ENCODE results near the gene TRAPPC8. TPM values are rescaled to one million over a fixed set of nuclear protein-coding genes. Genes with fewer than 3 reads are reported as not detected.
A peak's percentile ranks its signal among the peaks of the same experiment; 100 is the strongest.

Gene TRAPPC8
- total and polyA plus RNA-seq, 7 donors, result 12.6 to 50.4 (median 33.8) TPM

DNA sequence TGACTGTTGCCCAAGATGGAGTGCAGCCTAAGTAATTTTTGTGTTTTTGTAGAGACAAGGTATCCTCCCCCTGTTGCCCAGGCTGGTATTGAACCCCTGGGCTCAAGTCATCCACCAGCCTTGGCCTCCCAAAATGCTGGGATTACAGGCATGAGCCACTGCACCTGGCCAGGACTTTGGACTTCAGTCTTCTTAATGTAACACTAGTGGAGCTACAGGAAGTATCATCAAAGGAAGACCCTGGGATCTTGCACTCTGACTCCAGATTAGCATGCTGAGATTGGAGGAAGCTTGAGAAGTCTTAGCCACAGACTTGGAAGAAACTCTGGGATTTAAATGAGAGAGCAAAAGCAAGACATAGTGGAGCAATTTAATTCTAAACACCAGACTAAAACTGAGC lies 37.9 kb upstream of the TRAPPC8 start:
- Histone ChIP-seq H3K27me3 (no peaks in the 10 kb centered on the region), H3K9me3 (no peaks in the 10 kb centered on the region), H3K36me3 (no peaks in the 10 kb centered on the region), H3K27ac (no peak overlapping the region), H3K4me3 (no peak overlapping the region), H3K4me1 (no peaks in the 10 kb centered on the region)
- TF ChIP-seq POLR2AphosphoS5 (IDR thresholded peaks at IDR 0.05), result no peak
- TF ChIP-seq, protein P1, sequence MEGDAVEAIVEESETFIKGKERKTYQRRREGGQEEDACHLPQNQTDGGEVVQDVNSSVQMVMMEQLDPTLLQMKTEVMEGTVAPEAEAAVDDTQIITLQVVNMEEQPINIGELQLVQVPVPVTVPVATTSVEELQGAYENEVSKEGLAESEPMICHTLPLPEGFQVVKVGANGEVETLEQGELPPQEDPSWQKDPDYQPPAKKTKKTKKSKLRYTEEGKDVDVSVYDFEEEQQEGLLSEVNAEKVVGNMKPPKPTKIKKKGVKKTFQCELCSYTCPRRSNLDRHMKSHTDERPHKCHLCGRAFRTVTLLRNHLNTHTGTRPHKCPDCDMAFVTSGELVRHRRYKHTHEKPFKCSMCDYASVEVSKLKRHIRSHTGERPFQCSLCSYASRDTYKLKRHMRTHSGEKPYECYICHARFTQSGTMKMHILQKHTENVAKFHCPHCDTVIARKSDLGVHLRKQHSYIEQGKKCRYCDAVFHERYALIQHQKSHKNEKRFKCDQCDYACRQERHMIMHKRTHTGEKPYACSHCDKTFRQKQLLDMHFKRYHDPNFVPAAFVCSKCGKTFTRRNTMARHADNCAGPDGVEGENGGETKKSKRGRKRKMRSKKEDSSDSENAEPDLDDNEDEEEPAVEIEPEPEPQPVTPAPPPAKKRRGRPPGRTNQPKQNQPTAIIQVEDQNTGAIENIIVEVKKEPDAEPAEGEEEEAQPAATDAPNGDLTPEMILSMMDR (IDR thresholded peaks at IDR 0.05), result no peak
- TF ChIP-seq POLR2A (IDR thresholded peaks at IDR 0.05), result no peak
- TF ChIP-seq EP300 (IDR thresholded peaks at IDR 0.05), result no peak
- no peak for DNase-seq
- intact Hi-C loops (cut with DNase I), result no loop called here

DNA sequence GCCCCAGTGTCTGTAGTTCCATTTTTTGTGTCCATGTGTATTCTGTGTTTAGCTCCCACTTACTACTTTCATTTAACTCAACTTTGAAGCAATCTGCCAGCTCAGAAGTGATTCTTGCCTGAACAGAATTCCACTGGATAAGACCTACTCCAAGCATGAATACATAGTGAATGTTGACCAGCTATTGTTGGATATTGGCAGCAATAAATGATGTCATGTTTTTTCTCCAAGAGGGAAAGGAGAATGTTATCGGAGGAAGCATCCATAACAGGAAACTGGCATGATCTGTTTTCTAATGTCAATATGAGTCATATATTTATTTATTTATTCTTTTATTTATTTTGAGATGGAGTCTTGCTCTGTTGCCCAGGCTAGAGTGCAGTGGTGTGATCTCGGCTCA lies 36.8 kb upstream of the TRAPPC8 start:
- Histone ChIP-seq H3K9me3 (peaks cover 0 to 1% (median 0%) of the 10 kb centered on the region in 4 donors), H3K4me3 (no peak overlapping the region), H3K36me3 (no peaks in the 10 kb centered on the region), H3K27ac (no peak overlapping the region), H3K27me3 (no peaks in the 10 kb centered on the region), H3K4me1 (no peaks in the 10 kb centered on the region)
- 69 to 87% methylated on average over 2 of the region's 2 CpGs for WGBS, 2 donors
- TF ChIP-seq, protein P1 (IDR thresholded peaks at IDR 0.05), result no peak
- no peak for TF ChIP-seq POLR2AphosphoS5 (IDR thresholded peaks at IDR 0.05)
- no peak for TF ChIP-seq POLR2A (IDR thresholded peaks at IDR 0.05)
- TF ChIP-seq EP300 (IDR thresholded peaks at IDR 0.05), result no peak
- intact Hi-C loops (cut with DNase I), result loop anchor here (5.0 to 10.0 kb wide), 2 partner anchors 237 to 425 kb away; no protein-coding TSS in a partner anchor
- DNase-seq, result no peak

DNA sequence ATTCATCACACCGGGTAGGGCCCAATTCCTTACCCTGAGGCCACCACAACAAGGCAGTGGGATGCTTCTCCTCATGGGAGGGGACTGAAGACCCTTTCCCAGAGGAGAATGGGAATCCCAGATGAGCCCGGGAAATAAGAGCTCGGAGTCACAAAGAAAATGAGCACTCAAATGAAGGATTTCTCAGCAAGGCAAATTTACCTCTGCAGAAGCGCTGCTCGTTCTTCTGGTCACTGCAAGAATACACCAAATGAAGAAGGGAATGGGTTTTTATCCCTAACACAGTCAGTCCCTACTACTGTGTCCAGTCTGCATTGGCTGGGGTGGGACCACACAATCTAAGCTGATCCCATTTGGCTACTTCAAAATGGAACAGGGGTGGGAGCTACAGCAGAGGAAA lies 35.7 kb upstream of the TRAPPC8 start:
- no peaks in the 10 kb centered on the region for H3K36me3 ChIP-seq
- H3K27me3 ChIP-seq, result no peaks in the 10 kb centered on the region
- H3K4me1 ChIP-seq, result no peaks in the 10 kb centered on the region
- 93 to 94% methylated on average over 5 of the region's 5 CpGs for WGBS, 2 donors
- no peak overlapping the region for H3K27ac ChIP-seq
- TF ChIP-seq, protein P1 (IDR thresholded peaks at IDR 0.05), result no peak
- TF ChIP-seq POLR2AphosphoS5 (IDR thresholded peaks at IDR 0.05), result no peak
- no peak for TF ChIP-seq POLR2A (IDR thresholded peaks at IDR 0.05)
- no peak for TF ChIP-seq EP300 (IDR thresholded peaks at IDR 0.05)
- intact Hi-C loops (cut with DNase I), result loop anchor here (5.0 to 10.0 kb wide), 2 partner anchors 236 to 424 kb away; no protein-coding TSS in a partner anchor
- H3K4me3 ChIP-seq, result no peak overlapping the region
- DNase-seq, result no peak
- peaks cover 3 to 10% (median 6%) of the 10 kb centered on the region in 4 donors for H3K9me3 ChIP-seq

DNA sequence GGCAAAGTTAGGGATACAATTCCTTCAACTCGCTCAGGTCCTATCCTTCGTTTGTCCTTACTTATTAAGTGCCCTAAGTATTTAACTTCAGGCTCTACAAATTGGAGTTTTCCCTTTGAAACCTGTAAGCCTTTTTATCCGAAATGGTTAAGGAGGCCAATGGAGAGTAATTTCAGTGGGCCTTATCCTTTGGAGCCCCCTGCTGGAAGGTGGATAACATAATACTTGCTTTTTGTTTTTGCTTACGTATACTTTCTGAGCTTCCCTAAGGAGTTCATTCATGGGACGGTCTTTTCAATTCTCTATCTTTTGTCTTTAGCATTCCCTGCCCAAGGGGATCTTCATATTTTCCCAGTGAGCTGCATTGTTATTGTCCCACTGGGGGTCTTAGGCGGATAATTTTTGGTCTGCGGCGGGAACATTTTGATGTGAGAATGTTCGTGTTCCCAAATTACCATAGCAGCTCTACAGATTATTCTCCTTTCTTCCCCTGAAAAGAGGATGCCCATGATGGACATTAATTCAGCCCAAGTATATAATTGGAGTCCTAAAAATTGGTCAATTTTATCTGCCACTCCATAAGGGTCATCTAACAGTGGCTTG lies 34.4 kb upstream of the TRAPPC8 start:
- 86 to 89% methylated on average over 9 of the region's 9 CpGs for WGBS, 2 donors
- TF ChIP-seq POLR2A (IDR thresholded peaks at IDR 0.05), result no peak
- TF ChIP-seq, protein P1 (IDR thresholded peaks at IDR 0.05), result peak in 3 of 4 experiments; percentile 13 to 56 (median 40)
- no peak for TF ChIP-seq EP300 (IDR thresholded peaks at IDR 0.05)
- TF ChIP-seq POLR2AphosphoS5 (IDR thresholded peaks at IDR 0.05), result no peak
- Histone ChIP-seq H3K4me3 (no peak overlapping the region), H3K27ac (no peak overlapping the region), H3K27me3 (no peaks in the 10 kb centered on the region), H3K9me3 (peaks cover 9 to 11% (median 10%) of the 10 kb centered on the region in 4 donors), H3K4me1 (no peaks in the 10 kb centered on the region), H3K36me3 (no peaks in the 10 kb centered on the region)
- no peak for DNase-seq
- intact Hi-C loops (cut with DNase I), result loop anchor here (5.0 to 10.0 kb wide), 2 partner anchors 235 to 423 kb away; no protein-coding TSS in a partner anchor
